HG03159 (cell line): Measurements from ENCODE around the gene NYAP1.
"Not testable (repeated sequence)": the region's sequence is repeated elsewhere in the genome, so short reads cannot be mapped to it uniquely, and the experiment has no call there.

ENCODE experiments used
- ATAC-seq: cut with Tn5 transposase; IDR thresholded peaks from one replicate; pipeline ENCODE4 v1.9.1; 2021; ENCODE audit warnings: mild to moderate bottlenecking, moderate library complexity; ENCODE audit not compliant: unreplicated experiment

Gene NYAP1

DNA sequence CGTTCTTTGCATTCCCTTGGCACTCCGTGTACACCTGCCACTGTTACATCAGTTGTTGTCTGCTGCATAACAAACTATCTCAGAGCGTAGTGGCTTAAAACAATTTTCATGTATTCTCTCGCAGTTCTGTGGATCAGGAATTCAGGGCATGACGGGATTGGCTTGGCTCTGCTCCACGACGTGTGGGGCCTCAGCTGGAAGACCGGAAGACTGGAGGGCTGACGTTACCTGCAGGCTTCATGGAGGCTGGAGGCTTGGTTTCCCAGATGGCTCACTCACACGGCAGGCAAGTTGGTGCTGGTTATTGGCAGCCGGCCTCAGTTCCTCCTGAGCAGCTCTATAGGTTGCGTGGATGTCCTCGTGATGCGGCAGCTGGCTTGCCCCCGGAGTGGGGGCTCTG lies 25.5 kb downstream of the NYAP1 start:
- no peak for ATAC-seq

DNA sequence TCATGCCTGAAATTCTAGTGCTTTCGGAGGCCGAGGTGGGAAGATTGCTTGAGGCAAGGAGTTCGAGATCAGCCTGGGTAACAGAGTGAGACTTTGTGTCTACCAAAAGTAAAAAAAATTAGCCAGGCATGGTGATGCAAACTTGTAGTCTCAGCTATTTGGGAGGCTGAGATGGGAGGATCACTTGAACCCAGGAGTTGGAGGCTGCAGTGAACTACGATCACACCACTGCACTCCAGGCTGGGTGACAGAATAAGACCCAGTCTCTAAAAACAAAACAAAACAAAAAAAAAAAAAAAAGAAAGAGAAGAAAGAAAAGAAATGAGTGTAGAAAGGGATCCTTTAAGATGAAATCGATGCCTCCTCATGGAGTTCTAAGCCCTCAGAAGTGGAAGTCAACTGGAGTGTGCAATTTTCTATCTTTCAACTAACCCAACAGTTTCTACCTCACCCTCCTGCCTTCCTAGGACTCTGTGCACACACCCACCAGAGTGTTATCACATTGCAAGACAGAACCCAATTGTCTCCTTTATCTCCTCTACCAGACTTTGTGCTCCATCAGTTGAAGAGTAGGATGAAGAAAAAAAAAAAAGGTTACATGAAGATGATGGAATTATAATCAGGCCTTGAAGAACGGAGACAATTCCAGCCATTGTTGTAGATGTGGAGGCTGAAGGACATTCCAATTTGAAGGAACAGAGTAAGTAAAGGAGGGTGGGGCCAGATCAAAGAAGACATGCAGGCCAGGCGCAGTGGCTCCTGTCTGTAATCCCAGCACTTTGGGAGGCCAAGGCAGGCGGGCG lies 26.9 kb downstream of the NYAP1 start:
- no peak for ATAC-seq

GRCh38 chr7:100513212-100513810 lies 29.6 kb downstream of the NYAP1 start:
- no peak for ATAC-seq

DNA sequence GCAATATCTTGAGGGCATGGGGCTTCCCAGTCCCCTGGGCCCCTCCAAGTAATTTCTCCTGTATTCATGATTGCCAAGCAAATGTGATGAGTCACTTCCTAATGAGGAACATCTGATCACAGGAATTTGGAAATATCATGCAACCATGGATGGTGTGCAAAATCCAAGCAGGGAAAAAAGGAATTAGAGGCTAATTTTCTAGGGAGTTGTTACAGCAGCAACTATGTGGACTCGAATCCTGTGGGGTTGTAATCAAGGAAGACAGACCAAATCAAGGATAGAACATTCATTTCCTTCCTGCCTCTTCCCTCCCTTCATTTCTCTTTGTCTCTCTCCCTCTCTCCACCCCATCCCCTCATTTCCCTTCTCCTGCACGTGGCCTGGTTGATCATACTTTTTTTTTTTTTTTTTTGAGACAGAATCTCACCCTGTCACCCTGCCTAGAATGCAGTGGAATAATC lies 31.4 kb downstream of the NYAP1 start:
- no peak for ATAC-seq

- peak; percentile 46 for ATAC-seq
Measured at GRCh38 chr7:100516135-100516812, 32.5 kb downstream of the NYAP1 start.

GRCh38 chr7:100517305-100517704 lies 33.6 kb downstream of the NYAP1 start:
- no peak for ATAC-seq

GRCh38 chr7:100519580-100519979 lies 35.9 kb downstream of the NYAP1 start:
- no peak for ATAC-seq

GRCh38 chr7:100520138-100520537 lies 36.4 kb downstream of the NYAP1 start:
- ATAC-seq = no peak

DNA sequence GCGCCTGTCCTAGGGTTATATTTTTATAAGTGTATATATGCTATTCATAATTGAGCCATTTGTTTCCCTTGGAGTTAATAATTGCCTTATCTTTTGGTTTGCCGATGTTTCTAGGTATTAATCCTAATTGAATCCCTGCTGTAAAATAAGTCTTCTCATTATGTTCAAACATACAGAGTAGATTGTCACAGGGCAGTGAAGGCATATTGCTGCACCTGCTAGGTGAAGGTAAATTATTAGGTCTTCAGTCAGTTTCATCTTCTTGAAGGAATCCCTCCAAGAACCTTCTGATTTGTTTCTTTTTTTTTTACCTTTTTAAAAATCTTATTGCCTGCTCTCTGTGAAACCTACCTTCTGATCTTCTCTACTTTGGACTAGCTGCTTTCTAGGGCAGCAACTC lies 37.3 kb downstream of the NYAP1 start:
- ATAC-seq = no peak

GRCh38 chr7:100521909-100522593 lies 38.3 kb downstream of the NYAP1 start:
- not testable (repeated sequence) for ATAC-seq

GRCh38 chr7:100523192-100523591 lies 39.5 kb downstream of the NYAP1 start:
- not testable (repeated sequence) for ATAC-seq

GRCh38 chr7:100528108-100528866 lies 44.6 kb downstream of the NYAP1 start:
- ATAC-seq = not testable (repeated sequence)

DNA sequence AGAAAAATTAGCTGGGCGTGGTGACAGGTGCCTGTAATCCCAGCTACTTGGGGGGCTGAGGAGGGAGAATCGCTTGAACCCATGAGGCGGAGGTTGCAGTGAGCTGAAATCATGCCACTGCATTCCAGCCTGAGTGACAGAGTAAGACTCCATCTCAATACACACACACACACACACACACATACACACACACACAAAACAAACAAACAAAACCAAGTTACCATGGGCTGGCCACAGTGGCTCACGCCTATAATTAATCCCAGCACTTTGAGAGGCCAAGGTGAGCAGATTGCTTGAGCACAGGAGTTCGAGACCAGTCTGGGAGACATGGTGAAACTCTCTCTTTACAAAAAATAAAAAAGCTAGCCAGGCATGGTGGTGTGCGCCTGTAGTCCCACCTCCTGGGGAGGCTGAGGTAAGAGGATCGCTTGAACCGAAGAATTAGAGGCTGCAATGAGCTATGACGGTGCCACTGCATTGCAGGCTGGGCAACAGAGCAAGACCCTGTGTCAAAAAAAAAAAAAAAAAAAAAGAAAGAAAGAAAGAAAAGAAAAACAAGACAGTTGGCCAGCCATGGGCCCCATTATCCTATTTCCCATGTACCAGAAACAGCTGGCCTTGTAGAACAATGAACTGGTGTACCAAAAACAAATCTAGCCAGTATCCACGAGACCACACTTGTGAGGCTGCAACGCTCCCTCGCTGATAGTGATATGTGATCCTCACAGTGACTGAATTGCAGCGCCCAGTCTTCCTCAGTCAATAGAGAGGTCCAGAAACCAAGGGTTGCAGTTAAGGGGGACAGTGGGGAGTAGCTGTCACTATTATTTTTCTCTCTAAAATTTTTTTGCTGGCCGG lies 48.7 kb downstream of the NYAP1 start:
- no peak for ATAC-seq

DNA sequence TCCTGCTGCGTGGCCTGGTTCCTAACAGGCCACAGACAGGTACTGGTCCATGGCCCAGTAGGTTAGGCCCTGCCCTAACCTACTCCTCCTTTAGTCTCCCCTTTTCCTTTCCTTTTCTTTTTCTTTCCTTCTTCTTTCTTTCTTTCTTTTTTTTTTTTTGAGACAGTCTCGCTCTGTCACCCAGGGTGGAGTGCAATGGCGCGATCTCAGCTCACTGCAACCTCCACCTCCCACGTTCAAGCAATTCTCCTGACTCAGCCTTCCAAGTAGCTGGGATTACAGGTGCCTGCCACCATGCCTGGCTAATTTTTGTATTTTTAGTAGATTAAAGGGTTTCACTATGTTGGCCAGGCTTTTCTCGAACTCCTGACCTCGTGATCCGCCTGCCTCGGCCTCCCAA lies 52.3 kb downstream of the NYAP1 start:
- ATAC-seq = not testable (repeated sequence)

DNA sequence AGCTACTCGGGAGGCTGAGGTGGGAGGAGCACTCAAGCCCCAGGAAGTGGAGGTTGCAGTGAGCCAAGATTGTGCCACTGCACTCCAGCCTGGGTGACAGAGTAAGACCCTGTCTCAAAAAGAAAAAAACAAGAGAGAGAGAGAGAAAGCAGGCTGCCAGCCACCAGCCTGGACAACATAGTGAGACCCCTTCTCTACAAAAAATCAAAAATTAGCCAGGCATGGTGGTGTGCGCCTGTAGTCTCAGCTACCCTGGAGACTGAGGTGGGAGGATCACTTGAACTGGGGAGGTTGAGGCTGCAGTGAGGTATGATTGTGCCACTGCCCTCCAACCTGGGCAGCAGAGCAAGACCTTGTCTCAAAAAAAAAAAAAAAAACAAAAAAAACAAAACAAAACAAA lies 53.0 kb downstream of the NYAP1 start:
- not testable (repeated sequence) for ATAC-seq

DNA sequence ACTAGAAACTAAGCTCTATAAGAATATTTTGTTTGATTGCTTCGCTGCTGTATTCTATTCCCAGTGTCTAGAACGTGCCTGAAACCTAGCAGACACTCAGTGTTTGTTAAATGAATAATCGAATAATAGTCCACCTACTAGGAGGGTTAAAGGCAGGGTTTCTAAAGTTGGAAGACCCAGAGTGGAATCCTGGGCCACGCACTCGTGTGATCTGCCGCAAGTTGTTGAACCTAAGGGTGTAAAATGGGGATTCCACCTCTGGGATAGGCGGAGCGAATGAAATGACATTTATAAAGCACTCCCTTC lies 54.6 kb downstream of the NYAP1 start:
- ATAC-seq = no peak

DNA sequence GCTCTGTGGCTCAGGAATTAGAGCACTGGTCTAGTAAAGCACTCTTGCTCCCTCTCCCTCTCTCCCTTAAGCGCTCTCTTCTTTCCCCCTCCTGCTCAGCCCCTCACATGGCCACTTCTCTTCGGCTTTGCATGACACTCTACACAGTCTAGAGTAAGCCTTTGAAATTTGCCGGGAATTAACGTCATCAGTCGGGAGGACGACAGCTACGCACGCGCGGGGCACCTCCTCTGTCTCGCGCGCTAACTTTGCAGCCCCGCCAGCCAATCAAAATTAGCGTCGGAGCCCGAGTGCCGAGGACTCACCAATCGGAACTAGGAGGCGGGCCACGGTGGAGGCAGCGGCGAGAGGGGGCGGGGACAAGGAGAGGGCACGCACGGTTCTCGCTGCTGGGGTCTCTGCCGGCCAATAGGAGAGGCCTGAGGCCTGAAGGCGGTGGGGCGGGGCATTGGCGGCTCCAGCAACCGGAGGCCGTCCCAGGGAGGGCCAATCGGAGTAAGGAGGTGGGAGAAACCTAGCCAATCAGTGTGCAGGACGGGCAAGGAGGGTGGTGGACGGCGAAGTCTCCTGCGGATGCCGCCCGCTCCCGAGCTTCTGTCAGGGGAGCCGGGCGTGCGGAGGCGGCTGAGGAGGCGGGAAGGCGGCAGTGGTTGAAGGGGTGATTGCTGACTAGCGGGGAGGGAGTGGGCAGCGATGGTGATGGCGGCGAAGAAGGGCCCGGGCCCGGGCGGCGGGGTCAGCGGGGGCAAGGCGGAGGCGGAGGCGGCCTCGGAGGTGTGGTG lies 55.1 kb downstream of the NYAP1 start, which contains the start of gene AGFG2:
AGFG2 (plus strand) TSS at position 550 of the 782 bp plus-strand sequence; CDS start at position 694, 144 bp downstream.
- ATAC-seq = peak; percentile 93

GRCh38 chr7:100539436-100540006 lies 55.8 kb downstream of the NYAP1 start:
- no peak for ATAC-seq
